ENCODE measurements around the gene IDH3B.
"Not testable (repeated sequence)": the region's sequence is repeated elsewhere in the genome, so short reads cannot be mapped to it uniquely, and the experiment has no call there.

IDH3B gene

DNA sequence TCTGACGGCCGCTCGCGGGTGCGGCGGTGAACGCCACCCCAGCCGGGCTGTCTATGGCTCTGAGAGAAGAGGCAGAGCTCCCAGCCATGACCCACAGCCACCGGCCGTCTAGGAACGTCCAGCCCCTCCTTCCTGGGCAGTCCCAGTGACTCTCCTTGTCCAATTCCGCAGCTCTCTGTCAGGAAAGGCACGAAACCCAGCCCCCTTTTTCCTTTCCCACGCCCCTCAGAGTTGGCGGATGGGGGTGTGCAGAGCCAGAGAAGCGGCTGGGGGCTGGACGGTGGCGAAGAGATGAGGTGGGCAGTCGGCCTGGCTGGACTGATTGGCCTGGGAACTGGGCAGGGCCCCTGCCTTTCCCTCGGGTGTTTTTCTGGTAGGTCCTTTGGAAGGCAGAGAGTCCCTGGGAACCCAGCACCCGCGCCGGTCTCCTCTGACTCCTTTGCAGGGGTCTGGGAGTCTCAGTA lies 30.0 kb upstream of the IDH3B start:
- DNase-seq, result no peak

GRCh38 chr20:2693286-2694007 lies 29.4 kb upstream of the IDH3B start:
- DNase-seq, result peak; percentile 25

DNA sequence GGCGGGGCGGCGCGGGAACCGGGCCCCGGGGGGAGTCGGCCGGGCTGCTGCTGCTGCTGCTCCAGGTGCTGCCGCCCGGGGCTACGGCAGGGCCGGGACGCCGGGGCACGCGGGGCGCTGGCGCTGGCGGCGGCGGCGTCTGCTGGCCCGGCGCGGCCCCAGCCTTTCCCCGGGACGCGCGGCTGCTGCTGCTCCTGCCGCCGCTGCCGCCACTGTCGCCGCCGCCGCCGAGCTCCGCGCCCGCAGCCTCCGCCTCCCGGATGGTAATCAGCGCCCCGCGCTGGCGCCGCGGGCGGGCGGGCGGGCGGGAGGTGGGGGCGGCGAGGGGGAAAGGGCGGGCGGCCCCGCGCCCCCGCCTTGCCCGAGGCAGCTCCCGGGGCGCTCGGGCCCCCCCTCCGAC lies 28.9 kb upstream of the IDH3B start:
- DNase-seq, result peak; percentile 16

- DNase-seq, result peak; percentile 20
These were observed 28.2 kb upstream of the IDH3B start, which contains the start of gene EBF4 for GRCh38 chr20:2692036-2692885. TSS of gene EBF4 (plus strand) at chr20:2692780. CDS start at chr20:2693646, 866 bp downstream.

DNA sequence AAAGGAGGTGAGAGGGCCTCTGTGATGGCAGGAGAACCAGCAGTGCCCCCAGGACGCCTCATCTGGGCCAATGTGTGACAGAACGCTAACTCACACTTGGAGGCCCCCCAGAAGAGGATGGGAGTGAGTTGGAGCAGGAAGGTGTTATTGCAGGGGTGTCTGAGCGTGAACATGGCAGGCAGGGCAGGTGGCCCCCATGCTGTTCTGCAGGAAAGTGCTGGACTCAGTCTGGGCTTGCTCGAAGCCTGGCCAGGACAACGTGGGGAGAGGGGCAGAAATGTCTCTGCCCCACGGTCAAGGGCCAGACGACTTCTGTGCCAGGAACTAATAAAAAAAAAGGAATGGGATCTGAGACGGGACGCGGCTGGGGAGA lies 27.6 kb upstream of the IDH3B start:
- DNase-seq, result no peak

DNA sequence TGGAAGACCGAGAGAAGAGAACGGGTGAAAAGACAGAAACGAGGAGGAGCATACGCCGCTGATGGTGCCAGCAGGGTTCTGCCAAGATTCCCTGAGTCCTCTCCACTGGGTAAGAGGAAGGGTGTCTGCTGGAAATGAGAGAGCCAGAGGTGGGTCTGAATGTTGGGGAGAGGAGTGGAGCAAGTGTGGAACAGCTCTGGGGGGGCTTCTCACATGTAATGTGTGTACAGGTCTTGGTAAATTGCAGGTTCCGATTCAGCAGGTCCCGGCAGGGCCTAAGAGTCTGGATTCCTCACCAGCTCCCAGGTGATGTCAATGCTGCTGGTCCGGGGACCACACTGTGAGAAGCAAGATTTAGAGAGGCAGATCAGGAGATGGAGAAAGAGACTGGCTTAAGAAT lies 27.1 kb upstream of the IDH3B start:
- no peak for DNase-seq

DNA sequence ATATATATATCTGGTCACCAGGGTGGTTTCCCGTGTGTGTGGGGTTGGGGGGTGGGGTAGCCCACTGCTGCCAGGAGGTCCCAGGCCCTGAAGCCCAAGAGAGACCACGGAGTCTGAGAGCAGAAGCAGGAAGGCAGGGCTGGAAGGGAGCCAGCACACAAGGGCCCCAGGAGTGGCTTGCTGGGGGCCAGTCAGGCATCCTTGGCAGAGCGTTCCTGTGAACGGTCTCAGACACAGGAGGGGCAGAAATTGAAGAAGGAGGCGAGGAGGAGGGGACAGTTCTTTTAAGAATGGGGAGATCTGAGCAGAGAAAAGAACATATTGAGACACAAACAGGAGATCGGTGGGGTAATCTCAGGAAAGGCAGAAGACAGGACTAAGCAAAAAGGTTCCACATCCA lies 26.7 kb upstream of the IDH3B start:
- DNase-seq, result no peak

- DNase-seq, result no peak
These were observed 26.2 kb upstream of the IDH3B start for GRCh38 chr20:2690213-2690612.

- peak; percentile 61 for DNase-seq
These were observed 24.1 kb upstream of the IDH3B start for GRCh38 chr20:2688041-2688591.

GRCh38 chr20:2687514-2687913 lies 23.5 kb upstream of the IDH3B start:
- no peak for DNase-seq

GRCh38 chr20:2684817-2685216 lies 20.8 kb upstream of the IDH3B start:
- not testable (repeated sequence) for DNase-seq

DNA sequence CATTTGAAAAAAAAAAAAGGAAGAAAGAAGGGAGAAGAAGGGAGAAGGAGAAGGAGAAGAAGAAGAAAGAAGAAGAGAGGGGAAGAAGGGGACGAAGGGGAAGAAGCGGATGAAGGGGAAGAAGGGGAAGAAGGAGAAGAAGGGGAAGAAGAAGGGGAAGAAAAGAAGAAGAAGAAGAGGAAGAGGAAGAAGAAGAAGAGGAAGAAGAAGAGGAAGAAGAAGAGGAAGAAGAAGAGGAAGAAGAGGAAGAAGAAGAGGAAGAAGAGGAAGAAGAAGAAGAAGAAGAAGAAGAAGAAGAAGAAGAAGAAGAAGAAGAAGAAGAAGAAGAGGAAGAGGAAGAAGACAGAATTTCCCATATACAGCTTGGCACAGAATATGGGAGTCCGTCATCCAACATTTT lies 18.0 kb upstream of the IDH3B start:
- DNase-seq, result not testable (repeated sequence)

GRCh38 chr20:2680046-2680445 lies 16.0 kb upstream of the IDH3B start:
- DNase-seq, result no peak

DNA sequence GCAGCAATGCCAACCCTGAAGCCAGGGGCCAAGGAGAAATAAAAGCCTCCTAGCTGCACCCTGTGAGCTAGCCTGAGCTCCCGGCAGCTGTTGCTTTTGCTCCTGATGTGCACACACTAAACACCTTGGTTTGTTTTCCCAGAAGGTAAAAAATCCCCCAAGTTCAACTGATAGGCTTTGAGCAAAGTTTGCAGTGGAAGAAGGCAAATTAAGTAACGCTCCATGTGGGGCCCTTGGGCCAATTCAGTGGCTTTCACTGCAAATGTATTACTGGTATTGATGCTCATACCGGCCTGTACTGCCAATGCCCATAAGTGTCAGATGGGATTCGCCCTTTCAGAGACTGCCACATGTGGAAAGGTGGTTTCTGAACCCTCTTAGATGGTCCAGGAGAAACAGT lies 9.4 kb upstream of the IDH3B start:
- no peak for DNase-seq

- no peak for DNase-seq
These were observed 8.4 kb upstream of the IDH3B start for GRCh38 chr20:2672446-2672845.

DNA sequence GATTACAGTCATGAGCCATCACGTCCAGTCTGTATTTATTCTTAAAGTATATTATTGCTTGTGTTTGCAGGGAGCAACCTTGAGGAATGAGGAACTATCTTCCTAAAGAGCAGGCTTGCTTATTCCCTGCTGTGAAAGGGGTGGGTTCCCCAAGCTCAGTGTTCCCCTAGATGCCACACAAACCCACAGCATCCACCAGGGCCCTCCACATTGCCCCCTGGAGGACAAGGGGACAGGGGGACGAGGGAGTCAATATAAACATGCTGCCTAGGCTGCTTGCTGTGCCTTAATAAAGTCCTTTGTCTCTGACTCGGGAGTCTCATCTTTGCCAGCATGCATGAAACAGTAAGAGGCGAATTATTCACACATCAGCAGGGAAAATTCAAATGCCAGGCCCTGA lies 8.0 kb upstream of the IDH3B start:
- no peak for DNase-seq

- no peak for DNase-seq
These were observed 591 bp downstream of the IDH3B start for GRCh38 chr20:2663364-2663886.

- DNase-seq, result no peak
These were observed 4.5 kb downstream of the IDH3B start for GRCh38 chr20:2659547-2659946.

- DNase-seq, result peak; percentile 25
These were observed 5.3 kb downstream of the IDH3B start for GRCh38 chr20:2658414-2659354.

- no peak for DNase-seq
These were observed 6.3 kb downstream of the IDH3B start for GRCh38 chr20:2657674-2658073.

DNA sequence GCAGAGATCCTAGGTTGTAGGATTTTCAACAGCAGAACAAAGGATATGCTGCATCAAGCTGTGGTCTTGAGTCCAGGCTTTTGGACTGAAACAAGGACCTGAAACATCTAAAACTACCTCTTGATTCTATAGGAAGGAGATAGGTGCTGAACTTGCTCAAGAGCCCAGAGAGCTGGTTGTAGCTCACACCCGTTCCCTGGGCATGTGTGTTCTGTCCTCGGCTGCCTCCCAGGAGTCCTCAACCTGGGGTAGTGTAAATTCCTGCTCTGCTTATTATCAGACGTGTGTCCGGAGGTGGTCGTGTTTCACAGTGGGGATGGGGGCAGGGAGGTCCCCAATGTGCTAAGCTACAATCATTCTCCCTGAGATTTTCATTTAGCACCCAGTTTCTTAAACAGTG lies 6.8 kb downstream of the IDH3B start:
- DNase-seq, result no peak

DNA sequence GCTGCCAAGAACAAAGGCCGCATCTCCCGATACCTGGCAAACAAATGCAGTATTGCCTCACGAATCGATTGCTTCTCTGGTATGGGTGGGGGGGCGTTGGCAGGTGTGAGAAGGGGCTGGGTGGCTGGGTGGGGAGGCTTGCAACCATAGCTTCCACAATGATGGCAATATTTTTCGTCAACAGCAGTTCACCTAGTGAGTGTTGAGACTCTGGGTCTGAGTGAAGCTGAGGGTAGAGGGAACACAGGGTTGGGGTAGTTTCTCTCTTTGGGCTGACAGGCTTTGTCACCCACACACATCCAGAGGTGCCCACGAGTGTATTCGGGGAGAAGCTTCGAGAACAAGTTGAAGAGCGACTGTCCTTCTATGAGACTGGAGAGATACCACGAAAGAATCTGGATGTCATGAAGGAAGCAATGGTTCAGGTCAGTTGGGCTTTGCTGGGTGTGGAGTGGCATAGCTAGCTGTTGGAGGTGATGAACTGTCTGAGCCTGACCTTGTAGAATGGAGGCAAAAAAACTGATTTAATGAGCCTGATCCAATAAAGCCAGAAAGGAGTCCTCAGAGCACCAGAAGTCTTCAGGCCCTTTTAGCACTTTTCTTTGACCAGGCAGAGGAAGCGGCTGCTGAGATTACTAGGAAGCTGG lies 7.4 kb downstream of the IDH3B start:
- no peak for DNase-seq
